RWPE2 (cell line): Measurements from ENCODE around the gene PIM3.

Source experiments
- ATAC-seq: fragments of 200-7000 bp; cut with Tn5 transposase; 3 replicates; pipeline ENCODE4 v1.9.1; 2021; ENCODE audit warnings: low read depth
- DNase-seq: peaks from one replicate; pipeline ENCODE4 v3.0.0-alpha.2; 2020; ENCODE audit warnings: low spot score
- H3K27ac ChIP-seq: fragments of 450-650 bp; 2 replicates; pipeline ENCODE4 v1.5.1; 2017; ENCODE audit warnings: mild to moderate bottlenecking; ENCODE audit not compliant: poor library complexity, severe bottlenecking
- H3K27me3 ChIP-seq: fragments of 250-450 bp; sonication (Bioruptor Pico); 2 replicates; pipeline ENCODE4 v1.5.1; 2021; ENCODE audit warnings: mild to moderate bottlenecking, moderate library complexity; ENCODE audit not compliant: insufficient read depth, poor library complexity, severe bottlenecking
- H3K36me3 ChIP-seq: fragments of 250-450 bp; sonication (Bioruptor Pico); 2 replicates; pipeline ENCODE4 v1.5.1; 2020; ENCODE audit warnings: low read depth, mild to moderate bottlenecking, moderate library complexity
- H3K4me1 ChIP-seq: fragments of 250-450 bp; sonication (Bioruptor Pico); 2 replicates; pipeline ENCODE4 v1.5.1; 2021; ENCODE audit warnings: mild to moderate bottlenecking, moderate library complexity; ENCODE audit not compliant: insufficient read depth, poor library complexity, severe bottlenecking
- H3K4me3 ChIP-seq: fragments of 250-450 bp; sonication (Bioruptor Pico); 2 replicates; pipeline ENCODE4 v1.5.1; 2021; ENCODE audit warnings: mild to moderate bottlenecking, moderate library complexity; ENCODE audit not compliant: severe bottlenecking
- H3K9me3 ChIP-seq: fragments of 250-450 bp; sonication (Bioruptor Pico); 2 replicates; pipeline ENCODE4 v1.5.1; 2021; ENCODE audit warnings: mild to moderate bottlenecking, moderate library complexity; ENCODE audit not compliant: severe bottlenecking
- CTCF ChIP-seq: fragments of 450-650 bp; IDR thresholded peaks from one replicate; pipeline ENCODE4 v1.5.1; 2017; ENCODE audit warnings: mild to moderate bottlenecking, moderate library complexity; ENCODE audit not compliant: poor library complexity, severe bottlenecking

PIM3 gene

GRCh38 chr22:49929994-49930575, 30.5 kb upstream of the PIM3 start:
- peaks cover 5% of the 10 kb centered on the region for H3K36me3 ChIP-seq
- no peak for TF ChIP-seq CTCF
- no peaks in the 10 kb centered on the region for H3K27me3 ChIP-seq
- H3K27ac ChIP-seq, result no peak overlapping the region
- peaks cover 12% of the 10 kb centered on the region for H3K4me1 ChIP-seq
- no peak overlapping the region for H3K4me3 ChIP-seq
- no peaks in the 10 kb centered on the region for H3K9me3 ChIP-seq
- DNase-seq (no peak), ATAC-seq (no peak)

GRCh38 chr22:49930596-49931412, 29.8 kb upstream of the PIM3 start:
- no peaks in the 10 kb centered on the region for H3K27me3 ChIP-seq
- peak overlapping the region; percentile 12 for H3K27ac ChIP-seq
- peak; percentile 66 for TF ChIP-seq CTCF
- DNase-seq, result no peak
- ATAC-seq, result peak; percentile 47
- no peaks in the 10 kb centered on the region for H3K9me3 ChIP-seq
- no peak overlapping the region for H3K4me3 ChIP-seq
- no peaks in the 10 kb centered on the region; the same call in 1 of the 2 replicates for H3K36me3 ChIP-seq
- H3K4me1 ChIP-seq, result peaks cover 12% of the 10 kb centered on the region

- Histone ChIP-seq H3K27me3 (no peaks in the 10 kb centered on the region), H3K4me1 (peaks cover 12% of the 10 kb centered on the region), H3K4me3 (no peak overlapping the region), H3K36me3 (no peaks in the 10 kb centered on the region), H3K27ac (peak overlapping the region; percentile 76), H3K9me3 (no peaks in the 10 kb centered on the region)
- ATAC-seq, result no peak
- no peak for TF ChIP-seq CTCF
- no peak for DNase-seq
Measured at GRCh38 chr22:49933236-49934159, 27.1 kb upstream of the PIM3 start.

DNA sequence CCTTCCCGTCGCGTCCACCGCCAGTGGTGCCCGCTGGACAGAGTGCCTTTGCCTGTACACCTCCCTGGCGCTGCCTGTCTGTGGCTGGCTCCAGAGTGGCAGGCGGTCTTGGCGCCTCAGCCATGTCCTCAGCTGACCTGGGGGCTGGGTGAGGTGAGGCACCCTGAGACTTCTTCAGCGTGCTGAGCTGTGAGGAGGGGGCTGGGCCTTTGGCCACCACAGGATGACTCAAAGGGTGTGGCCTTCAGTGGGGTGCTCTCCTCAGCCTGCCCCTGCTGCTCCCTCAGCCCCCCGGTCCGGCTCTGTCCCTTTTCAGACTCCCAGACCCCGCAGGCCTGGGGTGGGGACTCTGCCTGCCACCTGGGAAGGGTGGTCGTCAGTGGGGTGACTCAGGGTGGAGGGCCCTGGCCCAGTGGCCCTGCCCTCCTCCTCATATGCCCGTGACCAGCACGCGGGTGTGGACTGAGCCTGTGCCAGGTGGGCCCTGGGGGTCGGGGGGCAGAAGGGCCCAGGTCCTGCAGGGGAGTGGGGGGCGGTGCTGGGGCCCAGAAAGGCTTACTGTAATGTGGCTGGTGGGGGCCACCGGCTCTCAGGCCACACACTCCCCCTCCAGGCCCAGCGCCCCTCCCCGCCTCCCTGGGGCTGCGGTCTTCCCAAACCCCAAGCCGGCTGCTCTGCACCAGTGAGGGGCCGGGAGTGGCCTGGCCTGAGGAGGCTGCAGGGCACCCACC, 26.2 kb upstream of the PIM3 start:
- TF ChIP-seq CTCF, result no peak
- no peaks in the 10 kb centered on the region for H3K9me3 ChIP-seq
- peaks cover 12% of the 10 kb centered on the region for H3K4me1 ChIP-seq
- DNase-seq (no peak), ATAC-seq (peak; percentile 24)
- H3K36me3 ChIP-seq, result no peaks in the 10 kb centered on the region
- peak overlapping the region; percentile 76 for H3K27ac ChIP-seq
- no peaks in the 10 kb centered on the region for H3K27me3 ChIP-seq
- peak overlapping the region; percentile 29 for H3K4me3 ChIP-seq
